GM12878 (cell line): ENCODE measurements around the gene PPIL6. TPM values are rescaled to one million over a fixed set of nuclear protein-coding genes. Genes with fewer than 3 reads are reported as not detected.

ENCODE experiments used
- ATAC-seq: fragments of 200-7000 bp; cut with Tn5 transposase; 3 replicates; pipeline ENCODE4 v1.9.1; 2020; ENCODE audit warnings: mild to moderate bottlenecking, moderate library complexity
- BruUV-seq: library from RNA; stranded (reverse); fragments of 400-500 nt; replicated peaks from 2 replicates; lab custom pipeline; 2021; lab: Mats Ljungman, UMichigan
- CTCF ChIA-PET: fragments of 300-600 bp; sonication (Branson Sonifier 250); formaldehyde crosslinking; extraction: SDS; loops from one replicate; lab custom pipeline; 2021; ENCODE audit warnings: inconsistent platforms; lab: Yijun Ruan, JAX
- POLR2A ChIA-PET: fragments of 350-600 bp; formaldehyde crosslinking; extraction: SDS; loops from one replicate; lab custom pipeline; 2021; ENCODE audit warnings: inconsistent platforms; lab: Charles Lee
- RAD21 ChIA-PET: fragments of 300-600 bp; sonication (Branson Sonifier 250); formaldehyde crosslinking; loops from one replicate; lab custom pipeline; 2023; ENCODE audit warnings: antibody characterized with exemption; ENCODE audit not compliant: unreplicated experiment; lab: Charles Lee
- SMC1A ChIA-PET: fragments of 300-600 bp; sonication (Branson Sonifier 250); formaldehyde crosslinking; loops from one replicate; lab custom pipeline; 2023; ENCODE audit not compliant: unreplicated experiment, uncharacterized antibody; lab: Charles Lee
- DNase-seq: peaks from one replicate; pipeline ENCODE4 v3.0.0-alpha.2; 2011; ENCODE audit warnings: low read depth, low spot score
- FAIRE-seq: peaks from 3 replicates; lab custom pipeline; 2011; peaks lifted over from hg19 to GRCh38; lab: Jason Lieb, UNC
- H2AFZ ChIP-seq: 2 replicates; pipeline ENCODE4 v1.6.0; 2011; ENCODE audit warnings: low read depth, low read length, control low read depth; ENCODE audit not compliant: control insufficient read depth
- H3K27ac ChIP-seq: 2 replicates; pipeline ENCODE4 v1.5.1; 2011; ENCODE audit warnings: control low read depth; ENCODE audit not compliant: control insufficient read depth, insufficient read depth
- H3K27me3 ChIP-seq, 2 experiments: replicated peaks in 1 of 2; 2 replicates each; pipeline versions ENCODE4 v1.6.0 to v1.6.1; 2011; ENCODE audit warnings: low read length in 1 of 2; ENCODE audit not compliant: control insufficient read depth in 2 of 2, insufficient read depth in 2 of 2
- H3K36me3 ChIP-seq, 2 experiments: 2 replicates each; pipeline ENCODE4 v1.5.1; 2011; ENCODE audit warnings: low read length in 1 of 2; ENCODE audit not compliant: control insufficient read depth in 2 of 2, insufficient read depth in 2 of 2
- H3K4me1 ChIP-seq: 2 replicates; pipeline ENCODE4 v1.6.1; 2011; ENCODE audit warnings: mild to moderate bottlenecking, low read length, moderate library complexity, mixed read lengths; ENCODE audit not compliant: control insufficient read depth, insufficient read depth
- H3K4me2 ChIP-seq: 2 replicates; pipeline ENCODE4 v1.6.0; 2011; ENCODE audit warnings: control low read depth; ENCODE audit not compliant: control insufficient read depth, insufficient read depth
- H3K4me3 ChIP-seq: fragments of 200-600 bp; sonication (generic); 2 replicates; pipeline ENCODE4 v1.5.1; 2016
- H3K79me2 ChIP-seq: 2 replicates; pipeline ENCODE4 v1.6.0; 2011; ENCODE audit warnings: low read length; ENCODE audit not compliant: control insufficient read depth, insufficient read depth
- H3K9ac ChIP-seq: 2 replicates; pipeline ENCODE4 v1.8.0; 2011; ENCODE audit warnings: low read length, control low read depth, mixed read lengths; ENCODE audit not compliant: control insufficient read depth, insufficient read depth
- H3K9me3 ChIP-seq: replicated peaks from 3 replicates; pipeline ENCODE4 v1.5.1; 2011; ENCODE audit warnings: mild to moderate bottlenecking, low read length; ENCODE audit not compliant: control insufficient read depth, insufficient read depth
- H4K20me1 ChIP-seq: 2 replicates; pipeline ENCODE4 v1.6.0; 2011; ENCODE audit not compliant: control insufficient read depth, insufficient read depth
- EZH2 ChIP-seq: IDR thresholded peaks from 2 replicates; pipeline ENCODE4 v1.6.1; 2012; ENCODE audit warnings: low read depth, mild to moderate bottlenecking, control low read depth, inconsistent platforms, low read length, borderline replicate concordance; ENCODE audit not compliant: control insufficient read depth
- GABPA ChIP-seq: IDR thresholded peaks from 2 replicates; pipeline ENCODE4 v1.6.1; 2014; ENCODE audit warnings: antibody characterized with exemption, low read depth, mild to moderate bottlenecking, inconsistent platforms
- HDAC2 ChIP-seq: fragments of 200-600 bp; sonication (generic); IDR thresholded peaks from 2 replicates; pipeline ENCODE4 v1.6.1; 2017
- HDAC6 ChIP-seq: fragments of 200-600 bp; sonication (generic); IDR thresholded peaks from one replicate; pipeline ENCODE4 v1.8.0; 2017; ENCODE audit warnings: antibody characterized with exemption; ENCODE audit not compliant: unreplicated experiment
- IKZF2 ChIP-seq, 2 experiments: fragments of 450-650 bp; IDR thresholded peaks; 2 replicates each; pipeline ENCODE4 v1.6.1; 2017; ENCODE audit warnings: mild to moderate bottlenecking in 2 of 2, moderate library complexity in 2 of 2
- PBX3 ChIP-seq: IDR thresholded peaks from 2 replicates; pipeline ENCODE4 v1.6.1; 2011; ENCODE audit warnings: mild to moderate bottlenecking, low read depth, low read length, moderate library complexity; ENCODE audit not compliant: insufficient replicate concordance
- PRDM15 ChIP-seq: fragments of 450-650 bp; formaldehyde crosslinking; IDR thresholded peaks from 2 replicates; pipeline ENCODE4 v1.4.0; 2020; ENCODE audit warnings: mild to moderate bottlenecking, moderate library complexity
- TCF7 ChIP-seq: IDR thresholded peaks from 2 replicates; pipeline ENCODE4 v1.6.1; 2014; ENCODE audit warnings: antibody characterized with exemption, borderline replicate concordance
- USF1 ChIP-seq: IDR thresholded peaks from 2 replicates; pipeline ENCODE4 v1.6.1; 2011; ENCODE audit warnings: borderline replicate concordance, low read depth, mild to moderate bottlenecking, moderate library complexity, mixed read lengths, low read length; ENCODE audit not compliant: insufficient read depth; ENCODE audit errors: extremely low read length
- ZNF217 ChIP-seq: fragments of 450-650 bp; IDR thresholded peaks from 2 replicates; pipeline ENCODE4 v1.6.1; 2017; ENCODE audit warnings: antibody characterized with exemption, mild to moderate bottlenecking
- ZNF274 ChIP-seq: IDR thresholded peaks from one replicate; pipeline ENCODE4 v1.8.0; 2011; ENCODE audit not compliant: insufficient read length, insufficient read depth
- ZNF592 ChIP-seq: fragments of 450-650 bp; IDR thresholded peaks from 2 replicates; pipeline ENCODE4 v1.6.1; 2017; ENCODE audit warnings: mild to moderate bottlenecking, moderate library complexity
- ZNF622 ChIP-seq: fragments of 450-650 bp; IDR thresholded peaks from 2 replicates; pipeline ENCODE4 v1.6.1; 2017; ENCODE audit warnings: mild to moderate bottlenecking, inconsistent platforms
- WGBS: methylation state at CpG from one replicate; pipeline ENCODE4 v1.1.6; 2016; ENCODE audit warnings: low lambda C conversion rate; ENCODE audit not compliant: insufficient replicate concordance, insufficient coverage; ENCODE audit errors: missing lambda C conversion rate; 5-methylcytosine and 5-hydroxymethylcytosine counted together
- in situ Hi-C: fragments of 300-500 bp; cut with MboI; formaldehyde crosslinking; loops from 9 replicates; pipeline ENCODE4 v1.14.3; 2018; ENCODE audit warnings: mixed read lengths
- intact Hi-C: fragments of 100-400 bp; cut with micrococcal nuclease; formaldehyde crosslinking; loops from one replicate; pipeline ENCODE4 v1.14.2; 2022; ENCODE audit not compliant: unreplicated experiment
- polyA plus RNA-seq, 11 experiments: library from polyadenylated mRNA; depleted of rRNA in 4 of 11; unstranded in 6 of 11; stranded (reverse) in 5 of 11; fragments of >200 nt; fragmentation: Nextera tagmentation in 4 of 11; fragmentation: Illumina TruSeq in 1 of 11; extraction: Ambion mirVana in 4 of 11; extraction: Trizol in 1 of 11; gene quantifications; 1 replicate in 1 of 11; 2 replicates in 10 of 11; pipeline versions ENCODE4 v1.2.1 to v1.2.3, GENCODE V29; 2011 to 2016; ENCODE audit warnings: inconsistent platforms in 2 of 11, missing spikeins in 2 of 11, low read depth in 1 of 11
- total RNA-seq, 4 experiments: library from RNA; depleted of rRNA in 3 of 4; stranded (reverse); fragments of >200 nt in 3 of 4; fragmentation: Illumina TruSeq in 1 of 4; extraction: Trizol in 1 of 4; gene quantifications; 2 replicates each; pipeline versions ENCODE4 v1.2.1 to v1.2.3, GENCODE V29; 2013 to 2021

PPIL6 gene
- total and polyA plus RNA-seq, 10 of the 15 experiments (the other 5 are each of a cell fraction or from before 2014, with no cell fraction given): 0.01 to 0.26 (median 0.12) TPM; not detected in 5

GRCh38 chr6:109393886-109394281 is 46.5 kb downstream of the PPIL6 start:
- CTCF ChIA-PET: interaction anchor here (1.1 kb wide), 1 partner anchor 9 kb away, joined by 3 read pairs; no protein-coding TSS in a partner anchor
- in situ Hi-C loops: no loop called here
- TF ChIP-seq ZNF592 (no peak), PRDM15 (CRISPR knock-in tag) (no peak), IKZF2 (IDR thresholded peaks at IDR 0.05) (no peak), ZNF217 (no peak), TCF7 (no peak), HDAC6 (no peak), ZNF274 (no peak), PBX3 (no peak), GABPA (no peak), ZNF622 (no peak), USF1 (no peak), EZH2 (no peak), HDAC2 (no peak)

More at GRCh38 chr6:109393886-109394281, 46.5 kb downstream of the PPIL6 start:
- ChIA-PET RAD21 (interaction anchor here (1.2 to 1.4 kb wide), 2 partner anchors 10 to 206 kb away, joined by 3 read pairs; no protein-coding TSS in a partner anchor), POLR2A (interaction anchor here (0.7 kb wide), 1 partner anchor 60 kb away, joined by 5 read pairs; no protein-coding TSS in a partner anchor), SMC1A (interaction anchor here (1.4 to 1.8 kb wide), 2 partner anchors 10 to 206 kb away, joined by 5 to 8 read pairs; no protein-coding TSS in a partner anchor)
- 52% methylated on average over 2 of the region's 2 CpGs for WGBS
- no TSS peak for BruUV-seq
- Histone ChIP-seq H3K9me3 (no peaks in the 10 kb centered on the region), H3K27me3 (no peaks in the 10 kb centered on the region), H2AFZ (no peak overlapping the region), H3K4me1 (peaks cover 3% of the 10 kb centered on the region; the same call in 1 of the 2 replicates), H3K27ac (no peak overlapping the region), H3K79me2 (no peaks in the 10 kb centered on the region), H3K4me2 (no peak overlapping the region), H3K4me3 (no peak overlapping the region), H3K9ac (no peak overlapping the region), H3K36me3 (no peaks in the 10 kb centered on the region), H4K20me1 (no peaks in the 10 kb centered on the region)
- DNase-seq (no peak), ATAC-seq (no peak), FAIRE-seq (no peak)
- intact Hi-C loops: no loop called here
